ENCODE data around the gene TNIP2. TPM values are rescaled to one million over a fixed set of nuclear protein-coding genes. Genes with fewer than 3 reads are reported as not detected.

The TNIP2 gene
- total RNA-seq, 1 donor from 2014 or later, result 25.3 TPM

DNA sequence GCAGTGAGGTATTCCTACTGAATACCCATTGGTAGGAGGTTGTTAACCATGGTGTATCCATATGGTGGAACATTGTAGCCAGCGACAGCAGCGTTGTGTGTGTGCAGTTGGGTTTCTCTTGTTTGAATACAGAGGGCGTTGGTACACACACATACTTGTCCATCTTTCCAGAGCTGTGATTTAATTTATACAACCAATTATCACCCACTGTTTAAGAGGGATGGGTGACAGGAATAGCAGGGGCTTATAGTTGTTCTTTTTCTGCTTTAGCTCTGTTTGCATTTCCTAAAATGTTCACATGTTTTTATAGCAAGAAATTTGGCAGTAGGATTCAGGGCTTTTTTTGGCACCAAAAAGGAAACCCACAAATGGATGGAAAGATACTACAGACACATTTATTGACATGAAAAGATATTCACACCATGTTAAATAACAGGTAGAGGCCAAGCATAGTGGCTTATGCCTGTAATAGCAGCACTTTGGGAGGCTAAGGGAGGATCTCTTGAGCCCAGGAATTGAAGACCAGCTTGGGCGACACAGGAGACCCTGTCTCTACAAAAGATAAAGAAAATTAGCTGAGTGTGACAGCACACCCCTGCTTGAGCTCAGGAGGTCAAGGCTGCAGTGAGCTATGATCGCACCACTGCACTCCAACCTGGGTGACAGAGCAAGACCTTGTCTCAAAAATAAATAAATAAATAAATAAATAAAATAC lies 60.6 kb downstream of the TNIP2 start:
- H3K4me3 Mint-ChIP-seq, result no peak overlapping the region
- TF ChIP-seq, protein P1, sequence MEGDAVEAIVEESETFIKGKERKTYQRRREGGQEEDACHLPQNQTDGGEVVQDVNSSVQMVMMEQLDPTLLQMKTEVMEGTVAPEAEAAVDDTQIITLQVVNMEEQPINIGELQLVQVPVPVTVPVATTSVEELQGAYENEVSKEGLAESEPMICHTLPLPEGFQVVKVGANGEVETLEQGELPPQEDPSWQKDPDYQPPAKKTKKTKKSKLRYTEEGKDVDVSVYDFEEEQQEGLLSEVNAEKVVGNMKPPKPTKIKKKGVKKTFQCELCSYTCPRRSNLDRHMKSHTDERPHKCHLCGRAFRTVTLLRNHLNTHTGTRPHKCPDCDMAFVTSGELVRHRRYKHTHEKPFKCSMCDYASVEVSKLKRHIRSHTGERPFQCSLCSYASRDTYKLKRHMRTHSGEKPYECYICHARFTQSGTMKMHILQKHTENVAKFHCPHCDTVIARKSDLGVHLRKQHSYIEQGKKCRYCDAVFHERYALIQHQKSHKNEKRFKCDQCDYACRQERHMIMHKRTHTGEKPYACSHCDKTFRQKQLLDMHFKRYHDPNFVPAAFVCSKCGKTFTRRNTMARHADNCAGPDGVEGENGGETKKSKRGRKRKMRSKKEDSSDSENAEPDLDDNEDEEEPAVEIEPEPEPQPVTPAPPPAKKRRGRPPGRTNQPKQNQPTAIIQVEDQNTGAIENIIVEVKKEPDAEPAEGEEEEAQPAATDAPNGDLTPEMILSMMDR (conservative IDR thresholded peaks at IDR 0.05), result no peak
- H3K9me3 Mint-ChIP-seq, result no peaks in the 10 kb centered on the region
- H3K27ac Mint-ChIP-seq, result no peak overlapping the region
- H3K27me3 Mint-ChIP-seq, result no peaks in the 10 kb centered on the region
- peaks cover 27% of the 10 kb centered on the region for H3K36me3 Mint-ChIP-seq
- H3K4me1 Mint-ChIP-seq (ENCODE audit: unreplicated experiment), result no peaks in the 10 kb centered on the region
- no peak for DNase-seq (ENCODE audit: extremely low spot score, unreplicated experiment)

DNA sequence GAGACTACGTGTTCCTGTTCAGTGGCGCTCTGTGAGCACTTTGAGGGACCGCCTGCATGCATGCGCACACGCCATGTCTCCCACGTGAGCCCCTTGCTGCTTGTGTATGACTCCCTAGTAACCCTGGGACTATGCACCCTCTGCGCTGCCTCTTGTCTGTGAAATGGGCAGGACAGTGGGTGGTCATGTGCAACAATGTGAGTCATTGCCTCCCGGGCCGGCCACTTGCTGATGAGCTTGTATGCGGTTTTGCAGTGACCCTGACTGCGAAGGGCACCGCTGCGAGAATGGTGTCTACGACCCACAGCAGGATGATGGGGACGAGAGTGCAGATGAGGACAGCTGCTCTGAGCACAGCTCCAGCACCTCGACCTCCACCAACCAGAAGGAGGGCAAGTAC lies 61.4 kb downstream of the TNIP2 start:
- H3K4me3 Mint-ChIP-seq, result no peak overlapping the region
- no peak for DNase-seq (ENCODE audit: extremely low spot score, unreplicated experiment)
- TF ChIP-seq, protein P1 (conservative IDR thresholded peaks at IDR 0.05), result no peak
- H3K27ac Mint-ChIP-seq, result no peak overlapping the region
- H3K9me3 Mint-ChIP-seq, result no peaks in the 10 kb centered on the region
- H3K36me3 Mint-ChIP-seq, result peaks cover 23% of the 10 kb centered on the region
- H3K4me1 Mint-ChIP-seq (ENCODE audit: unreplicated experiment), result no peaks in the 10 kb centered on the region
- H3K27me3 Mint-ChIP-seq, result no peaks in the 10 kb centered on the region

DNA sequence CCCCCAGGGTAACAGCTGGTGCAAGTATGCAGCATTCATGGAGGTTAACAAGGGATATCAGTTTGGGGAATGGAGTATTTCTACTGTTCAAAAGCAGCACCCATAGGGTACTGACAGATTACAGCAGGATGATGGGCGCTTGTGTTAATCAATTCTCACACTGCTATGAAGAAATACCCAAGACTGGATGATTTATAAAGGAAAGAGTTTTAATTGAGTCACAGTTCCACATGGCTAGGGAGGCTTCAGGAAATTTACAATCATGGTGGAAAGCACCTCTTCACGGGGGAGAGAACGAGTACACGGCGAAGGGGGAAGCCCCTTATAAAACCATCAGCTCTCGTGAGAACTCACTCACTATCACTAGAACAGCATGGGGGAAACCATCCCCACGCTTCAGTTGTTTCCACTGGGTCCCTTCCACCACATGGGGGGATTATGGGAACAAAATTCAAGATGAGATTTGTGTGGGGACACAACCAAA lies 64.1 kb downstream of the TNIP2 start:
- H3K4me1 Mint-ChIP-seq (ENCODE audit: unreplicated experiment), result peaks cover 8% of the 10 kb centered on the region
- H3K4me3 Mint-ChIP-seq, result no peak overlapping the region
- no peaks in the 10 kb centered on the region for H3K9me3 Mint-ChIP-seq
- no peaks in the 10 kb centered on the region for H3K27me3 Mint-ChIP-seq
- no peak for DNase-seq (ENCODE audit: extremely low spot score, unreplicated experiment)
- no peak overlapping the region for H3K27ac Mint-ChIP-seq
- TF ChIP-seq, protein P1 (conservative IDR thresholded peaks at IDR 0.05), result no peak
- peaks cover 33% of the 10 kb centered on the region for H3K36me3 Mint-ChIP-seq

Other genes with a start within 250 kb of the TNIP2 start
- gene FAM193A, start 219.7 kb downstream of the TNIP2 start, total RNA-seq (ENCODE audit: low replicate concordance), result 26.8 and 37.1 TPM in 2 replicates
- gene SH3BP2, start 36.7 kb upstream of the TNIP2 start, total RNA-seq (ENCODE audit: low replicate concordance), result 31.4 and 45.4 TPM in 2 replicates
- 197 and 235 TPM in 2 replicates for gene ADD1, start 87.5 kb upstream of the TNIP2 start, total RNA-seq (ENCODE audit: low replicate concordance)
- 32.4 and 33.8 TPM in 2 replicates for gene NOP14, start 207.1 kb upstream of the TNIP2 start, total RNA-seq (ENCODE audit: low replicate concordance)
- 8.9 and 9.3 TPM in 2 replicates for gene GRK4, start 207.2 kb upstream of the TNIP2 start, total RNA-seq (ENCODE audit: low replicate concordance)

Measured in type B pancreatic cell (in vitro differentiated cells).